PC-3 (cell line): Measurements from ENCODE around the gene GRIP1. TPM values are rescaled to one million over a fixed set of nuclear protein-coding genes. Genes with fewer than 3 reads are reported as not detected.
A peak's percentile ranks its signal among the peaks of the same experiment; 100 is the strongest.

Experiments
- ATAC-seq: fragments of 200-7000 bp; cut with Tn5 transposase; 2 replicates; pipeline ENCODE4 v1.9.1; 2020; ENCODE audit warnings: mild to moderate bottlenecking, moderate library complexity
- BruUV-seq: library from RNA; stranded (reverse); fragments of 400-500 nt; replicated peaks from 2 replicates; lab custom pipeline; 2021; lab: Mats Ljungman, UMichigan
- CTCF ChIA-PET: fragments of 300-600 bp; sonication (Branson Sonifier 250); formaldehyde crosslinking; loops from one replicate; lab custom pipeline; 2022; ENCODE audit warnings: antibody characterized with exemption; lab: Charles Lee
- POLR2A ChIA-PET: fragments of 300-600 bp; sonication (Branson Sonifier 250); formaldehyde crosslinking; loops from one replicate; lab custom pipeline; 2022; ENCODE audit warnings: antibody characterized with exemption; ENCODE audit not compliant: unreplicated experiment; lab: Charles Lee
- DNase-seq: peaks from one replicate; pipeline ENCODE4 v3.0.0-alpha.2; 2015
- H2AFZ ChIP-seq: fragments of 300-600 bp; sonication (generic); 2 replicates; pipeline ENCODE4 v1.6.0; 2016; ENCODE audit warnings: antibody characterized with exemption, low read length
- H3F3A ChIP-seq: fragments of 300-600 bp; sonication (generic); one replicate; pipeline ENCODE4 v1.6.0; 2017; ENCODE audit warnings: antibody characterized with exemption, low read length, control low read depth, mild to moderate bottlenecking; ENCODE audit not compliant: unreplicated experiment
- H3K27ac ChIP-seq: fragments of 300-600 bp; sonication (generic); 2 replicates; pipeline ENCODE4 v1.5.1; 2016; ENCODE audit warnings: mild to moderate bottlenecking, low read length
- H3K27me3 ChIP-seq: fragments of 300-600 bp; sonication (generic); 2 replicates; pipeline ENCODE4 v1.6.1; 2016; ENCODE audit warnings: low read length, mixed read lengths
- H3K36me3 ChIP-seq: fragments of 300-600 bp; sonication (generic); 2 replicates; pipeline ENCODE4 v1.6.1; 2016; ENCODE audit warnings: low read depth, mixed run types, low read length, mixed read lengths
- H3K4me1 ChIP-seq: fragments of 300-600 bp; sonication (generic); 2 replicates; pipeline ENCODE4 v1.5.1; 2016; ENCODE audit warnings: low read length; ENCODE audit not compliant: insufficient read depth
- H3K4me2 ChIP-seq: fragments of 300-600 bp; sonication (generic); 2 replicates; pipeline ENCODE4 v1.6.0; 2016; ENCODE audit warnings: low read length
- H3K4me3 ChIP-seq: fragments of 300-600 bp; sonication (generic); 2 replicates; pipeline ENCODE4 v1.5.1; 2016; ENCODE audit warnings: mild to moderate bottlenecking, low read length, mixed read lengths
- H3K79me2 ChIP-seq: fragments of 300-600 bp; sonication (generic); 2 replicates; pipeline ENCODE4 v1.6.1; 2017; ENCODE audit warnings: low read length, mixed read lengths
- H3K9ac ChIP-seq: fragments of 300-600 bp; sonication (generic); 2 replicates; pipeline ENCODE4 v1.6.0; 2016; ENCODE audit warnings: mild to moderate bottlenecking, low read length
- H3K9me2 ChIP-seq: fragments of 300-600 bp; sonication (generic); replicated peaks from 2 replicates; pipeline ENCODE4 v1.6.1; 2016; ENCODE audit warnings: mixed run types, low read length, mixed read lengths
- H3K9me3 ChIP-seq: fragments of 300-600 bp; sonication (generic); 2 replicates; pipeline ENCODE4 v1.6.1; 2016; ENCODE audit warnings: low read length, mixed read lengths
- H4K20me1 ChIP-seq: fragments of 300-600 bp; sonication (generic); 2 replicates; pipeline ENCODE4 v1.6.1; 2016; ENCODE audit warnings: low read length, mixed read lengths
- CTCF ChIP-seq: fragments of 300-600 bp; sonication (generic); conservative IDR thresholded peaks from 2 replicates; pipeline ENCODE4 v1.5.1; 2017; ENCODE audit warnings: antibody characterized with exemption, low read depth, mild to moderate bottlenecking, low read length
- EZH2 ChIP-seq: fragments of 300-600 bp; sonication (generic); IDR thresholded peaks from one replicate; pipeline ENCODE4 v1.6.1; 2017; ENCODE audit warnings: antibody characterized with exemption, mild to moderate bottlenecking, low read length; ENCODE audit not compliant: unreplicated experiment
- EZH2phosphoT487 ChIP-seq: fragments of 300-600 bp; sonication (generic); IDR thresholded peaks from 2 replicates; pipeline ENCODE4 v1.6.1; 2018; ENCODE audit warnings: mild to moderate bottlenecking, antibody characterized with exemption, low read length, borderline replicate concordance
- intact Hi-C: fragments of 100-400 bp; cut with micrococcal nuclease; formaldehyde crosslinking; loops from 2 replicates; pipeline ENCODE4 v1.9.0; 2023
- total RNA-seq: library from RNA; depleted of rRNA; stranded (reverse); fragments of >200 nt; gene quantifications from 2 replicates; pipeline ENCODE4 v1.2.3, GENCODE V29; 2014

The GRIP1 gene
- total RNA-seq, 1 experiment from 2014 or later = 2.0 TPM

GRCh38 chr12:66679461-66680084 lies 697 bp upstream of the GRIP1 start:
- ChIA-PET CTCF (no interaction called here), POLR2A (interaction anchor here (0.6 kb wide), 1 partner anchor 549 kb away, joined by 4 read pairs; the partner anchor contains the start of gene LLPH)
- Histone ChIP-seq H3K9ac (no peak overlapping the region), H3K4me2 (peak overlapping the region; percentile 88), H3K36me3 (no peaks in the 10 kb centered on the region), H4K20me1 (no peaks in the 10 kb centered on the region), H3K27me3 (no peaks in the 10 kb centered on the region), H3K9me3 (no peaks in the 10 kb centered on the region), H3K27ac (no peak overlapping the region), H3F3A (no peaks in the 10 kb centered on the region), H3K79me2 (no peaks in the 10 kb centered on the region), H2AFZ (no peak overlapping the region), H3K4me3 (peak overlapping the region; percentile 66; the same call in 1 of the 2 replicates), H3K4me1 (peaks cover 7% of the 10 kb centered on the region; the same call in 1 of the 2 replicates), H3K9me2 (no peaks in the 10 kb centered on the region)
- no TSS peak for BruUV-seq
- no peak for DNase-seq
- TF ChIP-seq EZH2 = no peak
- TF ChIP-seq CTCF = no peak
- no peak for TF ChIP-seq EZH2phosphoT487
- intact Hi-C loops = no loop called here
- no peak for ATAC-seq

- H3K4me2 ChIP-seq = no peak overlapping the region
- ATAC-seq (no peak), DNase-seq (no peak)
- no TSS peak for BruUV-seq
- no peaks in the 10 kb centered on the region for H3K27me3 ChIP-seq
- H3K4me3 ChIP-seq = no peak overlapping the region
- peaks cover 7% of the 10 kb centered on the region; the same call in 1 of the 2 replicates for H3K4me1 ChIP-seq
- H3K9me3 ChIP-seq = no peaks in the 10 kb centered on the region
- TF ChIP-seq CTCF = no peak
- no peak for TF ChIP-seq EZH2
- no peak for TF ChIP-seq EZH2phosphoT487
- no peaks in the 10 kb centered on the region for H3F3A ChIP-seq
- no peaks in the 10 kb centered on the region for H3K79me2 ChIP-seq
- no peak overlapping the region for H2AFZ ChIP-seq
- H3K9ac ChIP-seq = no peak overlapping the region
- ChIA-PET POLR2A (no interaction called here), CTCF (no interaction called here)
- H3K27ac ChIP-seq = no peak overlapping the region
- H3K9me2 ChIP-seq = no peaks in the 10 kb centered on the region
- H4K20me1 ChIP-seq = no peaks in the 10 kb centered on the region
- intact Hi-C loops = no loop called here
- H3K36me3 ChIP-seq = no peaks in the 10 kb centered on the region
Measured at GRCh38 chr12:66676241-66676640, 2.6 kb downstream of the GRIP1 start.

GRCh38 chr12:66674495-66675122 lies 4.3 kb downstream of the GRIP1 start:
- no peaks in the 10 kb centered on the region for H3K9me3 ChIP-seq
- H3K27me3 ChIP-seq = no peaks in the 10 kb centered on the region
- H3K9ac ChIP-seq = no peak overlapping the region
- H3F3A ChIP-seq = no peaks in the 10 kb centered on the region
- ATAC-seq = no peak
- H3K9me2 ChIP-seq = no peaks in the 10 kb centered on the region
- no peaks in the 10 kb centered on the region for H3K36me3 ChIP-seq
- H3K79me2 ChIP-seq = no peaks in the 10 kb centered on the region
- no peak for TF ChIP-seq EZH2
- no peak for TF ChIP-seq CTCF
- TF ChIP-seq EZH2phosphoT487 = no peak
- H3K4me2 ChIP-seq = no peak overlapping the region
- H3K27ac ChIP-seq = no peak overlapping the region
- no peak overlapping the region for H2AFZ ChIP-seq
- intact Hi-C loops = no loop called here
- ChIA-PET CTCF (no interaction called here), POLR2A (no interaction called here)
- H3K4me3 ChIP-seq = no peak overlapping the region
- BruUV-seq = no TSS peak
- H4K20me1 ChIP-seq = no peaks in the 10 kb centered on the region
- H3K4me1 ChIP-seq = peaks cover 7% of the 10 kb centered on the region; the same call in 1 of the 2 replicates
- no peak for DNase-seq
